Neutrophil (primary cell): Measurements from ENCODE around the gene REEP2.
A peak's percentile ranks its signal among the peaks of the same experiment; 100 is the strongest.

Experiments
- H3K27ac ChIP-seq: fragments of 200-600 bp; sonication (generic); 2 replicates; pipeline ENCODE4 v1.5.1; 2016; ENCODE audit warnings: mild to moderate bottlenecking, moderate library complexity
- H3K27me3 ChIP-seq: fragments of 200-600 bp; sonication (generic); 2 replicates; pipeline ENCODE4 v1.6.0; 2016; ENCODE audit warnings: mild to moderate bottlenecking
- H3K36me3 ChIP-seq: fragments of 200-600 bp; sonication (generic); 2 replicates; pipeline ENCODE4 v1.5.1; 2017
- H3K4me1 ChIP-seq, 2 experiments: fragments of 200-600 bp in 1 of 2; sonication (generic) in 1 of 2; 1 replicate in 1 of 2; 2 replicates in 1 of 2; pipeline versions ENCODE4 v1.5.1 to v1.6.1; 2013 to 2016; ENCODE audit warnings: low read depth in 1 of 2, low read length in 1 of 2, mild to moderate bottlenecking in 1 of 2, moderate library complexity in 1 of 2; ENCODE audit not compliant: control insufficient read depth in 1 of 2, insufficient read depth in 1 of 2
- H3K4me3 ChIP-seq, 2 experiments: fragments of 200-600 bp in 1 of 2; sonication (generic) in 1 of 2; 1 replicate in 1 of 2; 2 replicates in 1 of 2; pipeline ENCODE4 v1.5.1; 2013 to 2016; ENCODE audit warnings: low read depth in 1 of 2, low read length in 1 of 2, mild to moderate bottlenecking in 1 of 2, moderate library complexity in 1 of 2
- H3K9me3 ChIP-seq: fragments of 200-600 bp; sonication (generic); 2 replicates; pipeline ENCODE4 v1.5.1; 2016
- CTCF ChIP-seq: fragments of 200-600 bp; sonication (generic); IDR thresholded peaks from 2 replicates; pipeline ENCODE4 v1.5.1; 2016; ENCODE audit warnings: antibody characterized with exemption

The REEP2 gene

DNA sequence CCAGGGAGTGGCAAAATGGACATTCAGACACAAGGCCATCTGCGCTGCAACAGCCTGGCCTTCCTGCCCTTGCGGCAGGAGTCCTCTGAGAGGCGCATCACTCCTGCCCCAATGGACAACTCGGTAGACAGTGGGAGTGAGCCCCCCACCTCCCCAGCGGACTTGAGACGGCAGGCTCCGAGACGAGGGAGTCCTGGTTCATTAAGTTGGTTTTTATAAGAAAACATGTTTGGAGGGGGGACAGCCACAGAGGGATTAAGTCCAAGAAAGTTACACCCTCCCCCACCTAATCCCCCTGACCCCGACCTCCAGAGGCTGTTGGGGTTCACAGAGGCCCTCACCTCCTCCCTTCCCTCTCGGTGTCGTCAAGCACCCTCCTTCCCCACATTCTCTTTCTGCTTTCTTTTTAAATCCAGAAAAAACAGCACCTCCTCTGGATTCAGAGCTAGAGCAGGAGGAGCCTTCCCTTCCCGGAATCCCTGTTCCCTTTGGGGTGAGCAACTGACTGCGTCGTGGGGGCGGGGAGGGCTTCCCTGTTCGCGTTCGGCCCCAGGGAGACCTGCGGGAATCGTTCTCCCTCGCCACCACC is 24.7 kb downstream of the REEP2 start:
- TF ChIP-seq CTCF: no peak
- peak overlapping the region; percentile 86 to 99 for H3K4me3 ChIP-seq
- no peaks in the 10 kb centered on the region for H3K9me3 ChIP-seq
- H3K27me3 ChIP-seq: peaks cover 31% of the 10 kb centered on the region
- H3K27ac ChIP-seq: peak overlapping the region; percentile 99
- H3K4me1 ChIP-seq: peaks cover 24 to 26% of the 10 kb centered on the region in 2 experiments
- H3K36me3 ChIP-seq: no peaks in the 10 kb centered on the region

- H3K27me3 ChIP-seq: peaks cover 31% of the 10 kb centered on the region
- H3K4me3 ChIP-seq: peak overlapping the region; percentile 86 to 99
- no peaks in the 10 kb centered on the region for H3K36me3 ChIP-seq
- peak overlapping the region; percentile 99 for H3K27ac ChIP-seq
- peaks cover 24% of the 10 kb centered on the region in 2 experiments for H3K4me1 ChIP-seq
- peak; percentile 93 for TF ChIP-seq CTCF
- no peaks in the 10 kb centered on the region for H3K9me3 ChIP-seq
Measured at GRCh38 chr5:138464008-138464387, 25.1 kb downstream of the REEP2 start.

- peak overlapping the region; percentile 86 to 99 for H3K4me3 ChIP-seq
- H3K9me3 ChIP-seq: no peaks in the 10 kb centered on the region
- peak overlapping the region; percentile 99 for H3K27ac ChIP-seq
- TF ChIP-seq CTCF: peak; percentile 35
- peaks cover 24% of the 10 kb centered on the region in 2 experiments for H3K4me1 ChIP-seq
- peaks cover 31% of the 10 kb centered on the region for H3K27me3 ChIP-seq
- no peaks in the 10 kb centered on the region for H3K36me3 ChIP-seq
Measured at GRCh38 chr5:138464388-138465260, 25.8 kb downstream of the REEP2 start.

- H3K27ac ChIP-seq: peak within 1 kb of the TSS; percentile 99
- H3K9me3 ChIP-seq: no peaks in the 10 kb centered on the region
- peaks cover 31% of the 10 kb centered on the region for H3K27me3 ChIP-seq
- H3K4me1 ChIP-seq: peaks cover 24% of the 10 kb centered on the region in 2 experiments
- H3K4me3 ChIP-seq: peak within 1 kb of the TSS; percentile 86 to 99
- TF ChIP-seq CTCF: peak; percentile 27
- H3K36me3 ChIP-seq: no peaks in the 10 kb centered on the region
Measured at GRCh38 chr5:138465261-138466124, 26.6 kb downstream of the REEP2 start, which contains the start of gene EGR1. Gene EGR1 (plus strand): TSS chr5:138465479. CDS start chr5:138465762, 283 bp downstream.
